HG03097 (cell line): Measurements from ENCODE around the gene SEC14L6.

Experiments used
- ATAC-seq: cut with Tn5 transposase; IDR thresholded peaks from one replicate; pipeline ENCODE4 v1.9.1; 2021; ENCODE audit not compliant: unreplicated experiment, low FRiP score

SEC14L6 gene

DNA sequence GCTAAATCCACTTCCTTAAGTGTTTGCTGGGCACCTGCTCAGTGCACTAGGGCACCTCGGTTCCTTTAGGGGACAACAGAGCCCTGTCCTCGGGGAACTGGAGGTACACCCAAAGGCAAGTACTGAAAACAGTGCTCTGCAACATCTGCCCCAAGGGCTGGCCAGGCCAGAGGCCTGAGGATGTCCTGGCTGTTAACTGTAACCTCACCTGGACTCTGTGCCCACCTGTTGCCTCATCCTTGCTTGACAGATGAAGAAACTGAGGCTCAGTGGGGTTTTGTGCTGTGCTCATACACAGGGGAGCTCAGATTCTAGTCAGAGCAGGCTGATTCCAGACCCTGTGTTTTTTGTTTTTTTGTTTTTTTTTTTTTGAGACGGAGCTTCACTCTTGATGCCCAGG is 43.6 kb downstream of the SEC14L6 start:
- ATAC-seq, result no peak

- no peak for ATAC-seq
Observed at GRCh38 chr22:30502153-30502552, 44.4 kb downstream of the SEC14L6 start.

DNA sequence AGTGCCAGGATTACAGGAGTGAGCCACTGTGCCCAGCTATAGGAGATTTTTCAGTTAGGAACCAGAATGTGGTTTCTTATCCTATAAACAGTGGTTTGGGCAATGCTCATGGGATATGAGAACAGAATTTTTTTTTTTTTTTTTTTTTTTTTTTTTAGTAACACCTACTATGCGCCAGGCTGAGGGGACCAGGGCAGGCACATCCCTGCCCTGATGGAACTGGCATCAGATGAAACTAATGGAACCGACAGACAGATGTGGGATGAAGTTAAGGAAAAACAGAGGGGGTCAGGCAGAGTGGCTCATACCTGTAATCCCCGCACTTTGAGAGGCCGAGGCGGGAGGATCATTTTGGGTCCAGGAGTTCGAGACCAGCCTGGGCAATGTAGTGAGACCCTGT is 45.9 kb downstream of the SEC14L6 start:
- ATAC-seq, result no peak

- no peak for ATAC-seq
Observed at GRCh38 chr22:30497466-30498150, 48.9 kb downstream of the SEC14L6 start.

- no peak for ATAC-seq
Observed at GRCh38 chr22:30495041-30495784, 51.3 kb downstream of the SEC14L6 start.

DNA sequence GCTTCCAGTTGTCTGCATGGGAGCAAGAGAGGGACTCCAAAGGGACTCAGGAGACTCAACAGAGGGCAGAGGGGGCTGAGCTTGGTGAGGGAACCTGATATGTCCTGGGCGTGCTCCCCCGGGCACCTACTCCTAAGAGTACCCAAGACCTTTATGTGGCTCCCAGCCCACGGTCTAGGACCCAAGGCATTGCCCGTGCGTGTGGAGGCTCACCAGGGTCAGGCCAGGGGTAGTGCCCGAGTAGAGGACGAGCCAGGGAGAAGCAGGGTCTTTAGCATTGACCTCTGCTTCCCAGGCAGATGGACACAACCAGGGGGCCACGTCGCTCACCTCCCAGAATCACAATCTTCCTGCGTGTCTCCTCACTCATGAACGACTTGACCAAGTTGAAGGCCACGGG is 54.4 kb downstream of the SEC14L6 start:
- ATAC-seq, result no peak

DNA sequence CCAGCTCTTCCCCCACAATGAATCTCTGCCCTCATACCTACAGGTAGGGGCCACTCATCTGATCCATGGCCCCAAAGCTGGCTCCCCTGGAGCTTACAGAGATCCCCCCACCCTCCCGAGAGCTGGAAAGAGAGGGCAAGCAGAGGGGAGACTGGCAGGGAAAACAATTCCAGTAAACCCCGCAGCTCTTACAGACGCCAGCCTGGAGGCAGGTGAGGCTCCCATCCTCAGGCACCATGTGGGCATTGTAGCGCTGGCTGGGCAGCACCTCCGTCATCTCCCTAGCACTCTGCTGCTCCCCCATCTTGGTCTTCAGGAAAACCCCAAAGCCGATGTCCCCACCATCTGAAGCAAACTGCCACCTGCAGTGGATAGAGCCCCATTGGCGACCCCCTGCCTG is 55.2 kb downstream of the SEC14L6 start:
- ATAC-seq, result no peak

GRCh38 chr22:30490399-30490798 is 56.1 kb downstream of the SEC14L6 start:
- no peak for ATAC-seq

DNA sequence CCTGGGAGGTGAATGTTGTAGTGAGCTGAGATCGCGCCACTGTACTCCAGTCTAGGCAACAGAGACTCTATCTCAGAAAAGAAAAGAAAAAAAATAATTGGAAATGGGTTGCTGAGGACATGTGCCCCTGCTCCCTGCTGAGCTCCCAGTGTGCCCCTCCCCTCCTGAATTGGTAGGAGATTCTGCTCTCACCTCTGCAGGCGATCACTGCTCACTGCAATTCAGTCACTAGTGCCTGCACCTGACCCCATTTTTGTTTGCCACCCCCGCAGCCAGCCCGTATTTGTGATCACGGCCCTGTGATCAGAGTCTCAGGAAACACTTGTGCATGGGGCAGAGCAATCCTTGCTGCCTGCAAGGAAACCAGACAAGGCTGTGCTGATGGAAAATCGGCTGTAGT is 58.4 kb downstream of the SEC14L6 start:
- no peak for ATAC-seq

GRCh38 chr22:30486661-30487115 is 59.9 kb downstream of the SEC14L6 start:
- no peak for ATAC-seq

- ATAC-seq, result no peak
Observed at GRCh38 chr22:30486118-30486517, 60.4 kb downstream of the SEC14L6 start.

- no peak for ATAC-seq
Observed at GRCh38 chr22:30485362-30485988, 61.1 kb downstream of the SEC14L6 start.

DNA sequence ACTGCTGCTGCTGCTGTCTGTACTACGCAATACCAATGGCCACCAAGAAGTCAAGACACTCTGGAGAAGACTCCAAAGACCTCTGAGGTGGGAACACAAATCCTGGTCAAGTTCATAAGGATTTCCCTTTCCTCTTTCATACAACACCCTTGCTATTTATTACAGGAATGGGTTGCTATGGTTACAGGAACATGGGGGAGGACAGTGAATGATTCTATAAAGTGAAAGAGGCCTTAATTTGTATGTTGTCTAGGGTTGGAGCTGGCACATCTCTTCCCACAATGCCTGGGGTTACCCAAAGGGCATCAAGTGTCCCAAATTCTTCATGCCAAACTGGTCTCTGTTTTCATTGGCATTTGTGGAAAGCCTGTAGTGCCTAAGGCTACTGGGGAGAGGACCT is 63.4 kb downstream of the SEC14L6 start:
- ATAC-seq, result no peak

DNA sequence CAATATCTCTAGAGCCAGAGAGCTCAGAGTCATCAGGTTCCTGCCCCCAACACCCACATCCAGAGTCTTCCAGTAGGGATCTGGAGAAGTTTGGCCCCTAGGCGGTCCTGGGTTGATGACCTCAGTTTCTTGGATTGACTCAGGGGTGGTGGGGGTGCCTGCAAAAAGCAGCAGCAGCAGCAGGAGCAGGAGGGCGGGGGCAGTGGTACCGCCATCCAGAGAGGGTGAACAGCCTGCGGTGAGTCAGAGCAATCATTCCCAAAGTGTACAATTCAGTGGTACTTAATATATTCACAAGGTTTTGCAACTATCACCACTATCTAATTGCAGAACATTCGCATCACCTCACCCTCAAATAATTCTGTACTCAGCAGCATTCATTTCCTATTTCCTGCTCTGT is 64.8 kb downstream of the SEC14L6 start:
- ATAC-seq, result no peak

DNA sequence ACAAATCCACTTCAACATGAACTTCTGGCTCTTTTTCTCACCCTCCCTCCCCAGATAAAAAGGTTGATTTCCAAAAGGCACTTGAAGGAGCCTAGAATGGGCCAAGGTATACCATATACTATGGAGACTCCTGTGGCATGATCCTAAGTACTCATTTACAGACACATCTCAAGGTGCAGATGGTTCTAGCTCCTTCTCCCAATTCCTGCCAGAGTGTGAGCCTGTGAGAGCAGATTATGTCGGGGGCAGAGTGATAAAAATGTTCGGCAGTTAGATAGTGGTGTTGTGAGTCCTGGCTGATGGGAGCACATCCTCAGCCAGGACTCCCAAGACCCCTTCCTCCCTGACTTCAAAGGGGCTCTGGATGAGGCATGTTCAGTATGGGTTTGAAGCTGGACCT is 66.6 kb downstream of the SEC14L6 start:
- ATAC-seq, result no peak

- no peak for ATAC-seq
Observed at GRCh38 chr22:30474683-30475424, 71.7 kb downstream of the SEC14L6 start.

DNA sequence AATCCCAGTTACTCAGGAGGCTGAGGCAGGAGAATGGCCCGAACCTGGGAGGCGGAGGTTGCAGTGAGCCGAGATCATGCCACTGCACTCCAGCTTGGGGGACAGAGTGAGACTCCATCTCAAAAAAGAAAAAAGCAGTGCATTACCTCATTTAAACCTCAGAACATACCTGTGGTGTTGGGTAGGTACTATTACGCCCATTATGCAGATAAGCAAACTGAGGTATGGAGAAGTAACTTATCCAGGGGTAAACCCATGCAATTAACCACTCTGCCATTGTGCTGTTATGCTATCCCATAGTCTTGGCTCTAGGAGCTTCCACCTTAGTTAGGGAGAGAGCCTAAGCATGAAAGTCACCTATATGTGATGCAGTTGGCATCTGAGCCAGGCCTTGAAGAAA is 72.4 kb downstream of the SEC14L6 start:
- no peak for ATAC-seq

GRCh38 chr22:30472994-30473720 is 73.4 kb downstream of the SEC14L6 start:
- no peak for ATAC-seq
